Panc1 (cell line): ENCODE data around the gene HAUS1.

Experiments
- CTCF ChIP-seq: fragments of 450-650 bp; IDR thresholded peaks from 2 replicates; pipeline ENCODE4 v1.5.1; 2017; ENCODE audit warnings: mild to moderate bottlenecking
- POLR2AphosphoS5 ChIP-seq: IDR thresholded peaks from 2 replicates; pipeline ENCODE4 v1.6.1; 2012; ENCODE audit warnings: mild to moderate bottlenecking, low read depth, low read length, moderate library complexity
- SIN3A ChIP-seq: IDR thresholded peaks from 2 replicates; pipeline ENCODE4 v1.6.1; 2012; ENCODE audit warnings: low read depth, mild to moderate bottlenecking, low read length, moderate library complexity, borderline replicate concordance; ENCODE audit not compliant: insufficient read depth

GRCh38 chr18:46163091-46163490 lies 58.9 kb downstream of the HAUS1 start:
- no peak for TF ChIP-seq POLR2AphosphoS5
- TF ChIP-seq CTCF = no peak
- TF ChIP-seq SIN3A = no peak
